Stimulated activated CD4-positive, alpha-beta T cell treated with anti-CD3 and anti-CD28 coated beads, Interleukin-12 subunit alpha, Interleukin-12 subunit beta, amount 100 ng/mL, for 48 hours (primary cell): ENCODE results near the gene PNPO.
A peak's percentile ranks its signal among the peaks of the same experiment; 100 is the strongest.
"Not testable (repeated sequence)": the region's sequence is repeated elsewhere in the genome, so short reads cannot be mapped to it uniquely, and the experiment has no call there.

Experiments used
- DNase-seq, 3 donors: peaks; one replicate each; pipeline ENCODE4 v3.0.0-alpha.2; 2020; ENCODE audit warnings: low read depth in 2 of 3, low spot score in 1 of 3

Gene PNPO

GRCh38 chr17:47917581-47917980, 23.8 kb upstream of the PNPO start:
- DNase-seq: no peak

- DNase-seq: no peak
These were observed 23.4 kb upstream of the PNPO start for GRCh38 chr17:47918006-47918405.

GRCh38 chr17:47918991-47919390, 22.4 kb upstream of the PNPO start:
- DNase-seq: no peak

GRCh38 chr17:47919889-47920288, 21.5 kb upstream of the PNPO start:
- not testable (repeated sequence) for DNase-seq

- no peak for DNase-seq
These were observed 16.3 kb upstream of the PNPO start for GRCh38 chr17:47924785-47925677.

- DNase-seq: no peak
These were observed 15.7 kb upstream of the PNPO start for GRCh38 chr17:47925678-47925988.

- no peak for DNase-seq
These were observed 13.5 kb upstream of the PNPO start for GRCh38 chr17:47927821-47928400.

GRCh38 chr17:47928415-47928814, 13.0 kb upstream of the PNPO start:
- DNase-seq: no peak

GRCh38 chr17:47929218-47930000, 12.0 kb upstream of the PNPO start:
- DNase-seq: no peak

GRCh38 chr17:47931848-47932247, 9.5 kb upstream of the PNPO start:
- DNase-seq: no peak

GRCh38 chr17:47934856-47935255, 6.5 kb upstream of the PNPO start:
- no peak for DNase-seq

- DNase-seq: not testable (repeated sequence)
These were observed 5.9 kb upstream of the PNPO start for GRCh38 chr17:47935468-47935867.

- DNase-seq: no peak
These were observed 5.4 kb upstream of the PNPO start for GRCh38 chr17:47935961-47936360.

- no peak for DNase-seq
These were observed 3.4 kb upstream of the PNPO start for GRCh38 chr17:47937941-47938340.

GRCh38 chr17:47942096-47942510, 732 bp downstream of the PNPO start:
- DNase-seq: no peak

- DNase-seq: no peak
These were observed 1.2 kb downstream of the PNPO start for GRCh38 chr17:47942568-47942967.

- no peak for DNase-seq
These were observed 3.7 kb downstream of the PNPO start for GRCh38 chr17:47945080-47945479.

- DNase-seq: no peak
These were observed 4.4 kb downstream of the PNPO start for GRCh38 chr17:47945529-47946508.

GRCh38 chr17:47946516-47946915, 5.1 kb downstream of the PNPO start:
- DNase-seq: no peak

GRCh38 chr17:47946929-47947397, 5.6 kb downstream of the PNPO start:
- DNase-seq: peak; percentile 71 to 77 (median 73)
